ENCODE measurements around the gene POU3F1. TPM values are rescaled to one million over a fixed set of nuclear protein-coding genes. Genes with fewer than 3 reads are reported as not detected.

The POU3F1 gene
- total RNA-seq, 1 donor from 2014 or later: 2.8 TPM

GRCh38 chr1:38027201-38028104, 19.1 kb downstream of the POU3F1 start:
- peak overlapping the region; percentile 59 for H3K27ac Mint-ChIP-seq
- TF ChIP-seq CTCF (conservative IDR thresholded peaks at IDR 0.05): no peak
- no peaks in the 10 kb centered on the region for H3K9me3 Mint-ChIP-seq
- peaks cover 23% of the 10 kb centered on the region for H3K4me1 Mint-ChIP-seq (ENCODE audit: unreplicated experiment)
- peak; percentile 66 for DNase-seq (ENCODE audit: extremely low spot score, unreplicated experiment)
- no peaks in the 10 kb centered on the region for H3K27me3 Mint-ChIP-seq
- no peak overlapping the region for H3K4me3 Mint-ChIP-seq
- peaks cover 8% of the 10 kb centered on the region for H3K36me3 Mint-ChIP-seq

- H3K36me3 Mint-ChIP-seq: peaks cover 12% of the 10 kb centered on the region
- H3K4me3 Mint-ChIP-seq: no peak overlapping the region
- H3K27ac Mint-ChIP-seq: peak overlapping the region; percentile 9
- peak; percentile 74 for DNase-seq (ENCODE audit: extremely low spot score, unreplicated experiment)
- H3K9me3 Mint-ChIP-seq: no peaks in the 10 kb centered on the region
- H3K4me1 Mint-ChIP-seq (ENCODE audit: unreplicated experiment): peaks cover 22% of the 10 kb centered on the region
- no peaks in the 10 kb centered on the region for H3K27me3 Mint-ChIP-seq
- TF ChIP-seq CTCF (conservative IDR thresholded peaks at IDR 0.05): peak; percentile 86
Observed at GRCh38 chr1:38026592-38027200, 19.9 kb downstream of the POU3F1 start.

- no peak for DNase-seq (ENCODE audit: extremely low spot score, unreplicated experiment)
- Mint-ChIP-seq H3K9me3 (no peaks in the 10 kb centered on the region), H3K27me3 (no peaks in the 10 kb centered on the region), H3K36me3 (peaks cover 12% of the 10 kb centered on the region), H3K4me1 (ENCODE audit: unreplicated experiment) (peaks cover 18% of the 10 kb centered on the region), H3K27ac (no peak overlapping the region), H3K4me3 (no peak overlapping the region)
- no peak for TF ChIP-seq CTCF (conservative IDR thresholded peaks at IDR 0.05)
Observed at GRCh38 chr1:38025664-38026063, 20.9 kb downstream of the POU3F1 start.

- Mint-ChIP-seq H3K27me3 (no peaks in the 10 kb centered on the region), H3K4me3 (no peak overlapping the region), H3K9me3 (no peaks in the 10 kb centered on the region), H3K36me3 (peaks cover 16% of the 10 kb centered on the region), H3K4me1 (ENCODE audit: unreplicated experiment) (peaks cover 13% of the 10 kb centered on the region), H3K27ac (no peak overlapping the region)
- no peak for DNase-seq (ENCODE audit: extremely low spot score, unreplicated experiment)
- no peak for TF ChIP-seq CTCF (conservative IDR thresholded peaks at IDR 0.05)
Observed at GRCh38 chr1:38025233-38025632, 21.4 kb downstream of the POU3F1 start.

GRCh38 chr1:38022810-38023209, 23.8 kb downstream of the POU3F1 start:
- Mint-ChIP-seq H3K4me3 (no peak overlapping the region), H3K27me3 (no peaks in the 10 kb centered on the region), H3K4me1 (ENCODE audit: unreplicated experiment) (peaks cover 9% of the 10 kb centered on the region), H3K36me3 (peaks cover 17% of the 10 kb centered on the region), H3K27ac (no peak overlapping the region), H3K9me3 (no peaks in the 10 kb centered on the region)
- TF ChIP-seq CTCF (conservative IDR thresholded peaks at IDR 0.05): no peak
- DNase-seq (ENCODE audit: extremely low spot score, unreplicated experiment): no peak

Measured in type B pancreatic cell (in vitro differentiated cells).